ENCODE data around the gene SAA2. TPM values are rescaled to one million over a fixed set of nuclear protein-coding genes. Genes with fewer than 3 reads are reported as not detected.

SAA2 gene
- total and polyA plus RNA-seq, 10 of the 15 experiments (the other 5 are each of a cell fraction or from before 2014, with no cell fraction given) = 0.18 to 4.1 (median 0.28) TPM; not detected in 2

DNA sequence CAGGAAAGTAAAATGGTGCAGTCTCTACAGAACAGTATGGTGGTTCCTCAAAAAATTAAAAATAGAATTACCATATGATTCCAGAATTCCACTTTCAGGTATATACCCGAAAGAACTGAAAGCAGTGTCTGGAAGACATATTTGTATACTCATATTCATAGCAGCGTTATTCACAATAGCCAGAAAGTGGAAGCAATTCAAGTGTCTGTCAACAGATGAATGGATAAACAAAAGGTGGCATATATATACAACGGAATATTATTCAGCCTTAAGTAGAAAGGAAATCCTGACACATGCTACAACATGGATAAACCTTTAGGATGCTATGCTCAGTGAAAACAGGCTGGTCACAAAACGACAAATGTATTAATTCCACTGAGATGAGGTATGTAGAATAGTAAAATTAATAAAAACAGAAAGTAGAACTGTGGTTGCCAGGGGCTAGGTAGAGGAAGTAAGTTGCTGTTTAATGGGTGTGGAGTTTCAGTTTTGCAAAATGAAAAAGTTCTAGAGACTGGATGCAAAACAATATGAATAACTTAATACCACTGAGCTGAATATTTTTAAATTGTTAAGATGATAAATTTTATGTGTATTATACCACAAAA is 32.1 kb upstream of the SAA2 start:
- FAIRE-seq (peak; percentile 89), ATAC-seq (peak; percentile 97), DNase-seq (ENCODE audit: low read depth, low spot score) (peak; percentile 20)
- peaks cover 11% of the 10 kb centered on the region for H3K4me1 ChIP-seq (ENCODE audit: control insufficient read depth, insufficient read depth, low read length)
- no peaks in the 10 kb centered on the region for H4K20me1 ChIP-seq (ENCODE audit: control insufficient read depth, insufficient read depth)
- intact Hi-C loops (cut with micrococcal nuclease; ENCODE audit: unreplicated experiment) = loop anchor here (1.0 kb wide), 1 partner anchor 36 kb away; no protein-coding TSS in a partner anchor
- CTCF ChIA-PET = interaction anchor here (0.6 to 1.8 kb wide), 5 partner anchors 34 to 485 kb away, joined by 3 to 15 read pairs (median 3); no protein-coding TSS in a partner anchor
- 1% methylated on average over 4 of the region's 4 CpGs for WGBS (ENCODE audit: insufficient coverage, insufficient replicate concordance, low lambda C conversion rate, missing lambda C conversion rate)
- H3K27me3 ChIP-seq (replicated peaks in 1 of 2; ENCODE audit: control insufficient read depth in 2 of 2, insufficient read depth in 2 of 2, low read length in 1 of 2) = no peaks in the 10 kb centered on the region
- in situ Hi-C loops (cut with MboI) = no loop called here
- H3K4me3 ChIP-seq = peak overlapping the region; percentile 12; the same call in 1 of the 2 replicates
- H3K27ac ChIP-seq (ENCODE audit: control insufficient read depth, insufficient read depth) = peak overlapping the region; percentile 19; the same call in 1 of the 2 replicates
- H3K9me3 ChIP-seq (replicated peaks; ENCODE audit: control insufficient read depth, insufficient read depth, low read length) = no peaks in the 10 kb centered on the region
- no peaks in the 10 kb centered on the region for H3K79me2 ChIP-seq (ENCODE audit: control insufficient read depth, insufficient read depth, low read length)
- no peak overlapping the region for H2AFZ ChIP-seq (ENCODE audit: control insufficient read depth, low read depth, low read length)
- POLR2A ChIA-PET = interaction anchor here (0.6 to 1.0 kb wide), 3 partner anchors 9 to 84 kb away, joined by 3 to 4 read pairs (median 4); no protein-coding TSS in a partner anchor
- peak overlapping the region; percentile 36 for H3K4me2 ChIP-seq (ENCODE audit: control insufficient read depth, insufficient read depth)
- H3K9ac ChIP-seq (ENCODE audit: control insufficient read depth, insufficient read depth, low read length) = no peak overlapping the region
- SMC1A ChIA-PET (ENCODE audit: uncharacterized antibody, unreplicated experiment) = interaction anchor here (0.6 to 1.8 kb wide), 7 partner anchors 11 to 152 kb away, joined by 3 to 13 read pairs (median 3); partner anchors contain the start of gene SAA1
- RAD21 ChIA-PET (ENCODE audit: unreplicated experiment) = interaction anchor here (0.6 to 1.6 kb wide), 2 partner anchors 16 to 37 kb away, joined by 3 to 9 read pairs; no protein-coding TSS in a partner anchor
- no TSS peak for BruUV-seq (replicated peaks)
- peaks cover 7 to 34% of the 10 kb centered on the region in 2 experiments for H3K36me3 ChIP-seq (ENCODE audit: control insufficient read depth in 2 of 2, insufficient read depth in 2 of 2, low read length in 1 of 2)
- TF ChIP-seq, protein P1, sequence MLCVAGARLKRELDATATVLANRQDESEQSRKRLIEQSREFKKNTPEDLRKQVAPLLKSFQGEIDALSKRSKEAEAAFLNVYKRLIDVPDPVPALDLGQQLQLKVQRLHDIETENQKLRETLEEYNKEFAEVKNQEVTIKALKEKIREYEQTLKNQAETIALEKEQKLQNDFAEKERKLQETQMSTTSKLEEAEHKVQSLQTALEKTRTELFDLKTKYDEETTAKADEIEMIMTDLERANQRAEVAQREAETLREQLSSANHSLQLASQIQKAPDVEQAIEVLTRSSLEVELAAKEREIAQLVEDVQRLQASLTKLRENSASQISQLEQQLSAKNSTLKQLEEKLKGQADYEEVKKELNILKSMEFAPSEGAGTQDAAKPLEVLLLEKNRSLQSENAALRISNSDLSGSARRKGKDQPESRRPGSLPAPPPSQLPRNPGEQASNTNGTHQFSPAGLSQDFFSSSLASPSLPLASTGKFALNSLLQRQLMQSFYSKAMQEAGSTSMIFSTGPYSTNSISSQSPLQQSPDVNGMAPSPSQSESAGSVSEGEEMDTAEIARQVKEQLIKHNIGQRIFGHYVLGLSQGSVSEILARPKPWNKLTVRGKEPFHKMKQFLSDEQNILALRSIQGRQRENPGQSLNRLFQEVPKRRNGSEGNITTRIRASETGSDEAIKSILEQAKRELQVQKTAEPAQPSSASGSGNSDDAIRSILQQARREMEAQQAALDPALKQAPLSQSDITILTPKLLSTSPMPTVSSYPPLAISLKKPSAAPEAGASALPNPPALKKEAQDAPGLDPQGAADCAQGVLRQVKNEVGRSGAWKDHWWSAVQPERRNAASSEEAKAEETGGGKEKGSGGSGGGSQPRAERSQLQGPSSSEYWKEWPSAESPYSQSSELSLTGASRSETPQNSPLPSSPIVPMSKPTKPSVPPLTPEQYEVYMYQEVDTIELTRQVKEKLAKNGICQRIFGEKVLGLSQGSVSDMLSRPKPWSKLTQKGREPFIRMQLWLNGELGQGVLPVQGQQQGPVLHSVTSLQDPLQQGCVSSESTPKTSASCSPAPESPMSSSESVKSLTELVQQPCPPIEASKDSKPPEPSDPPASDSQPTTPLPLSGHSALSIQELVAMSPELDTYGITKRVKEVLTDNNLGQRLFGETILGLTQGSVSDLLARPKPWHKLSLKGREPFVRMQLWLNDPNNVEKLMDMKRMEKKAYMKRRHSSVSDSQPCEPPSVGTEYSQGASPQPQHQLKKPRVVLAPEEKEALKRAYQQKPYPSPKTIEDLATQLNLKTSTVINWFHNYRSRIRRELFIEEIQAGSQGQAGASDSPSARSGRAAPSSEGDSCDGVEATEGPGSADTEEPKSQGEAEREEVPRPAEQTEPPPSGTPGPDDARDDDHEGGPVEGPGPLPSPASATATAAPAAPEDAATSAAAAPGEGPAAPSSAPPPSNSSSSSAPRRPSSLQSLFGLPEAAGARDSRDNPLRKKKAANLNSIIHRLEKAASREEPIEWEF (IDR thresholded peaks at IDR 0.05; ENCODE audit: insufficient replicate concordance, low read depth, low read length) = no peak
- TF ChIP-seq JUNB (IDR thresholded peaks at IDR 0.05) = peak; percentile 58
- TF ChIP-seq NR2C2 (IDR thresholded peaks at IDR 0.05; ENCODE audit: borderline replicate concordance, control insufficient read depth, insufficient read length, low read depth) = no peak
- TF ChIP-seq ZNF207 (IDR thresholded peaks at IDR 0.05; ENCODE audit: borderline replicate concordance) = no peak
- TF ChIP-seq NR2F1 (conservative IDR thresholded peaks at IDR 0.05) = no peak
- TF ChIP-seq PAX8 (IDR thresholded peaks at IDR 0.05) = no peak
- TF ChIP-seq, protein P2, sequence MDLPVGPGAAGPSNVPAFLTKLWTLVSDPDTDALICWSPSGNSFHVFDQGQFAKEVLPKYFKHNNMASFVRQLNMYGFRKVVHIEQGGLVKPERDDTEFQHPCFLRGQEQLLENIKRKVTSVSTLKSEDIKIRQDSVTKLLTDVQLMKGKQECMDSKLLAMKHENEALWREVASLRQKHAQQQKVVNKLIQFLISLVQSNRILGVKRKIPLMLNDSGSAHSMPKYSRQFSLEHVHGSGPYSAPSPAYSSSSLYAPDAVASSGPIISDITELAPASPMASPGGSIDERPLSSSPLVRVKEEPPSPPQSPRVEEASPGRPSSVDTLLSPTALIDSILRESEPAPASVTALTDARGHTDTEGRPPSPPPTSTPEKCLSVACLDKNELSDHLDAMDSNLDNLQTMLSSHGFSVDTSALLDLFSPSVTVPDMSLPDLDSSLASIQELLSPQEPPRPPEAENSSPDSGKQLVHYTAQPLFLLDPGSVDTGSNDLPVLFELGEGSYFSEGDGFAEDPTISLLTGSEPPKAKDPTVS (IDR thresholded peaks at IDR 0.05; ENCODE audit: low read depth, low read length) = no peak
- TF ChIP-seq CEBPB (IDR thresholded peaks at IDR 0.05; ENCODE audit: borderline replicate concordance in 1 of 2, low read depth in 2 of 2, low read length in 2 of 2) = 0 out of 4 replicates have a peak, but pooled peaks of 1 of the 2 experiments have one; percentile 31
- TF ChIP-seq IKZF1 (conservative IDR thresholded peaks at IDR 0.05) = peak; percentile 28; the same call in 1 of the 2 replicates
- no peak for TF ChIP-seq MYB (IDR thresholded peaks at IDR 0.05; ENCODE audit: borderline replicate concordance, low read depth, low read length)
- TF ChIP-seq SMARCA5 (IDR thresholded peaks at IDR 0.05) = 0 out of 2 replicates have a peak, but pooled peaks have one; percentile 45
- peak; percentile 59 for TF ChIP-seq RUNX3 (IDR thresholded peaks at IDR 0.05; ENCODE audit: low read length)
- no peak for TF ChIP-seq ZNF24 (IDR thresholded peaks at IDR 0.05)
- no peak for TF ChIP-seq ZZZ3 (IDR thresholded peaks at IDR 0.05; ENCODE audit: control insufficient read depth, insufficient read length, low read depth)
- TF ChIP-seq SUZ12 (IDR thresholded peaks at IDR 0.05; ENCODE audit: unreplicated experiment) = no peak
- TF ChIP-seq IKZF2 (IDR thresholded peaks at IDR 0.05) = peak; percentile 30 to 56; a peak in 3 of 4 replicates
- no peak for TF ChIP-seq MYC (IDR thresholded peaks at IDR 0.05; ENCODE audit: insufficient read depth, insufficient read length, insufficient replicate concordance, low read length, severe bottlenecking)
- TF ChIP-seq MXI1 (IDR thresholded peaks at IDR 0.05; ENCODE audit: low read depth, low read length) = no peak
